Measurements from ENCODE around the gene TOP3B. TPM values are rescaled to one million over a fixed set of nuclear protein-coding genes. Genes with fewer than 3 reads are reported as not detected.

The TOP3B gene
- total and polyA plus RNA-seq, 10 of the 15 experiments (the other 5 are each of a cell fraction or from before 2014, with no cell fraction given): 0.60 to 47.3 (median 33.7) TPM

- Histone ChIP-seq H3K27me3 (replicated peaks in 1 of 2; ENCODE audit: control insufficient read depth in 2 of 2, insufficient read depth in 2 of 2, low read length in 1 of 2) (no peaks in the 10 kb centered on the region), H3K4me1 (ENCODE audit: control insufficient read depth, insufficient read depth, low read length) (no peaks in the 10 kb centered on the region), H3K9ac (ENCODE audit: control insufficient read depth, insufficient read depth, low read length) (no peak overlapping the region), H2AFZ (ENCODE audit: control insufficient read depth, low read depth, low read length) (no peak overlapping the region), H4K20me1 (ENCODE audit: control insufficient read depth, insufficient read depth) (no peaks in the 10 kb centered on the region), H3K9me3 (replicated peaks; ENCODE audit: control insufficient read depth, insufficient read depth, low read length) (no peaks in the 10 kb centered on the region), H3K4me3 (no peak overlapping the region), H3K79me2 (ENCODE audit: control insufficient read depth, insufficient read depth, low read length) (no peaks in the 10 kb centered on the region), H3K27ac (ENCODE audit: control insufficient read depth, insufficient read depth) (no peak overlapping the region), H3K36me3 (ENCODE audit: control insufficient read depth in 2 of 2, insufficient read depth in 2 of 2, low read length in 1 of 2) (no peaks in the 10 kb centered on the region; a peak in 1 of 4 replicates), H3K4me2 (ENCODE audit: control insufficient read depth, insufficient read depth) (no peak overlapping the region)
- in situ Hi-C loops (cut with MboI) (loop anchor here (10.0 kb wide), 1 partner anchor 56 kb away; no protein-coding TSS in a partner anchor), intact Hi-C loops (cut with micrococcal nuclease; ENCODE audit: unreplicated experiment) (loop anchor here (10.0 kb wide), 1 partner anchor 156 kb away; no protein-coding TSS in a partner anchor)
- ChIA-PET CTCF (no interaction called here), RAD21 (ENCODE audit: unreplicated experiment) (no interaction called here), SMC1A (ENCODE audit: uncharacterized antibody, unreplicated experiment) (no interaction called here), POLR2A (no interaction called here)
- ATAC-seq (no peak), DNase-seq (ENCODE audit: low read depth, low spot score) (no peak), FAIRE-seq (no peak)
- no TSS peak for BruUV-seq (replicated peaks)
- 76% methylated on average over 12 of the region's 12 CpGs for WGBS (ENCODE audit: insufficient coverage, insufficient replicate concordance, low lambda C conversion rate, missing lambda C conversion rate)
- TF ChIP-seq IRF5 (IDR thresholded peaks at IDR 0.05; ENCODE audit: borderline replicate concordance) (no peak), ZNF622 (IDR thresholded peaks at IDR 0.05) (no peak), IRF4 (IDR thresholded peaks at IDR 0.05; ENCODE audit: low read depth, low read length) (no peak), ATF2 (IDR thresholded peaks at IDR 0.05; ENCODE audit: low read length) (no peak), ZBED1 (IDR thresholded peaks at IDR 0.05; ENCODE audit: borderline replicate concordance) (no peak), SP1 (IDR thresholded peaks at IDR 0.05; ENCODE audit: low read depth, low read length) (no peak), ASH2L (IDR thresholded peaks at IDR 0.05; ENCODE audit: borderline replicate concordance, low read depth) (no peak), ETV6 (conservative IDR thresholded peaks at IDR 0.05 in 1 of 2, IDR thresholded peaks at IDR 0.05 in 1 of 2; ENCODE audit: borderline replicate concordance in 1 of 2, low read depth in 1 of 2) (no peak), ZNF274 (IDR thresholded peaks at IDR 0.05; ENCODE audit: insufficient read depth, insufficient read length) (no peak), CREB1 (IDR thresholded peaks at IDR 0.05; ENCODE audit: low read depth) (no peak), ZNF687 (IDR thresholded peaks at IDR 0.05) (no peak), BHLHE40 (IDR thresholded peaks at IDR 0.05; ENCODE audit: borderline replicate concordance in 1 of 2, low read depth in 2 of 2, low read length in 1 of 2) (no peak), ATF3 (IDR thresholded peaks at IDR 0.05; ENCODE audit: borderline replicate concordance, extremely low read depth, low read depth, low read length) (no peak), PAX8 (IDR thresholded peaks at IDR 0.05) (no peak), SMAD5 (IDR thresholded peaks at IDR 0.05; ENCODE audit: low read depth) (no peak)
Measured at GRCh38 chr22:21931056-21931455, 51.5 kb downstream of the TOP3B start.
